ENCODE data around the gene GNG4. TPM values are rescaled to one million over a fixed set of nuclear protein-coding genes. Genes with fewer than 3 reads are reported as not detected.
A peak's percentile ranks its signal among the peaks of the same experiment; 100 is the strongest.

GNG4 gene
- total RNA-seq, 1 donor from 2014 or later = 3.8 TPM

DNA sequence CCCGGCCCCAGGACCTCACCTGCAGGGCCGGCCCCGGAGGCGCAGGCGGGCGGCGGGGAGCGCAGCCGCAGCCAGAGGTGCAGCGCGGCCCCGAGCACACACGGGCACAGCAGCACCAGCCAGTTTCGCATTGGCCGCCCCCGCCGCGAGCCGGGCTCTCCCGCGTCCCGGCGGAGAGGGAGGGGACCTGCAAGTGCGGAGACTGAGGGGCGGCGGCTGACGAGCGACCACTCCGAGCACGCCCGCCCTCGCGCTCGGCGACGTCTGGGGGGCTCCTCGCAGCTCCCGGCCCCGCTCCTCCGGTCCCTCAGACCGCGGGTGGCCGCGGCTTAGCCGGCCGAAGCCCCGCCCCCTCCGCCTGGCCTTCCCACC is 145.5 kb downstream of the GNG4 start, which contains the start of gene B3GALNT2:
Gene B3GALNT2, minus strand, starts transcription at position 331 of the 372 bp plus-strand sequence. Its CDS starts 200 bp downstream, at position 131.
- Mint-ChIP-seq H3K27me3 (ENCODE audit: low read depth, unreplicated experiment) (no peaks in the 10 kb centered on the region), H3K27ac (ENCODE audit: unreplicated experiment) (peak within 1 kb of the TSS; percentile 97), H3K36me3 (ENCODE audit: low read depth, unreplicated experiment) (no peaks in the 10 kb centered on the region), H3K4me1 (ENCODE audit: low read depth, unreplicated experiment) (peaks cover 8% of the 10 kb centered on the region), H3K9me3 (ENCODE audit: unreplicated experiment) (no peaks in the 10 kb centered on the region), H3K4me3 (ENCODE audit: unreplicated experiment) (peak within 1 kb of the TSS; percentile 98)
- Histone ChIP-seq H3K36me3 (ENCODE audit: insufficient read depth, low read length) (no peaks in the 10 kb centered on the region), H3K79me2 (ENCODE audit: insufficient read depth, low read length) (peaks cover 47% of the 10 kb centered on the region), H3K4me3 (ENCODE audit: insufficient read depth, low read depth, low read length) (peak within 1 kb of the TSS; percentile 79), H3K27me3 (ENCODE audit: insufficient read depth, low read length) (no peaks in the 10 kb centered on the region), H3K27ac (ENCODE audit: low read depth, low read length) (peak within 1 kb of the TSS; percentile 99), H2AFZ (ENCODE audit: low read depth, low read length) (peak within 1 kb of the TSS; percentile 95), H3K9ac (ENCODE audit: low read length) (peak within 1 kb of the TSS; percentile 97), H3K4me1 (ENCODE audit: insufficient read depth, low read length) (peaks cover 6% of the 10 kb centered on the region), H4K20me1 (ENCODE audit: insufficient read depth, low read length) (peaks cover 29% of the 10 kb centered on the region), H3K4me2 (ENCODE audit: low read length) (peak within 1 kb of the TSS; percentile 94), H3K9me3 (ENCODE audit: insufficient read depth, low read depth, low read length) (no peaks in the 10 kb centered on the region)
- TF ChIP-seq EZH2 (IDR thresholded peaks at IDR 0.05; ENCODE audit: insufficient read depth, low read length) = no peak
- TF ChIP-seq, protein P1, sequence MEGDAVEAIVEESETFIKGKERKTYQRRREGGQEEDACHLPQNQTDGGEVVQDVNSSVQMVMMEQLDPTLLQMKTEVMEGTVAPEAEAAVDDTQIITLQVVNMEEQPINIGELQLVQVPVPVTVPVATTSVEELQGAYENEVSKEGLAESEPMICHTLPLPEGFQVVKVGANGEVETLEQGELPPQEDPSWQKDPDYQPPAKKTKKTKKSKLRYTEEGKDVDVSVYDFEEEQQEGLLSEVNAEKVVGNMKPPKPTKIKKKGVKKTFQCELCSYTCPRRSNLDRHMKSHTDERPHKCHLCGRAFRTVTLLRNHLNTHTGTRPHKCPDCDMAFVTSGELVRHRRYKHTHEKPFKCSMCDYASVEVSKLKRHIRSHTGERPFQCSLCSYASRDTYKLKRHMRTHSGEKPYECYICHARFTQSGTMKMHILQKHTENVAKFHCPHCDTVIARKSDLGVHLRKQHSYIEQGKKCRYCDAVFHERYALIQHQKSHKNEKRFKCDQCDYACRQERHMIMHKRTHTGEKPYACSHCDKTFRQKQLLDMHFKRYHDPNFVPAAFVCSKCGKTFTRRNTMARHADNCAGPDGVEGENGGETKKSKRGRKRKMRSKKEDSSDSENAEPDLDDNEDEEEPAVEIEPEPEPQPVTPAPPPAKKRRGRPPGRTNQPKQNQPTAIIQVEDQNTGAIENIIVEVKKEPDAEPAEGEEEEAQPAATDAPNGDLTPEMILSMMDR (IDR thresholded peaks at IDR 0.05; ENCODE audit: insufficient read depth, low read depth, low read length) = no peak
- no peak for FAIRE-seq
- no peak for DNase-seq (ENCODE audit: low read depth)

DNA sequence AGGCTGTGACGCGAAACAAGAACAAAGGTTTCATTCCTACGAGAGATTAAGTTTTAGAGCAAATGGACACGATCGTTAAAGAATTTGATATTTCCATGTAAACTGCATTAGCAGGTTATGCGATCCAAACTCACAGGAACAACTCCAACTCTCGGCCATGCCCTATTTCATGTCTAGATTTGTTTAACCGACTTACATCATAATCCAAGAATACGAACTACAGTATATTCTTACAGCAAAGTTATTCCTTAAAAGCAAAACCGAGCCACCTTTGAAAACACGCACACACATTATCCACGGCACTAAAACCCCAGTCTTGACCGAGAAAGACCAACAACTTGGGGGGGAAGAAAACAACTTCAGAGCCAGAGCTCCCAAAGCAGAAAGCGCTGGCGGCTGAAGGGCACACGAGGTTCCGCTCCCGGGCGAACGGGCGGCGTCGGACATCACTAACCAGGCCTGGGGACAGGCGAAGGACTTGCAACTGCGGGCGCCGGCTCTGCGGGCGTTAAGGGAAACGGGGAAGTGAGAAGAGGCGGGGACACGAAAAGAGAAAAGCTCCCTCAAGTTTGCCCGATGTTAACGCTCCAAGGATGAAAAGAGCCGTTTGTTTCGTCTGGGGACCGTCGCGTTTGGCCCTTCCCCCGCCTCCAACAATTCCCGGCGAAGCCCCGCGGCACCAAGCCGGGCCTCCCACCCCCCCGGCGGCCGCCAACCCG is 146.0 kb downstream of the GNG4 start:
- Histone ChIP-seq H2AFZ (ENCODE audit: low read depth, low read length) (peak overlapping the region; percentile 63), H4K20me1 (ENCODE audit: insufficient read depth, low read length) (peaks cover 29% of the 10 kb centered on the region), H3K9me3 (ENCODE audit: insufficient read depth, low read depth, low read length) (no peaks in the 10 kb centered on the region), H3K4me3 (ENCODE audit: insufficient read depth, low read depth, low read length) (peak overlapping the region; percentile 79), H3K9ac (ENCODE audit: low read length) (peak overlapping the region; percentile 88), H3K79me2 (ENCODE audit: insufficient read depth, low read length) (peaks cover 52% of the 10 kb centered on the region), H3K4me1 (ENCODE audit: insufficient read depth, low read length) (peaks cover 6% of the 10 kb centered on the region), H3K36me3 (ENCODE audit: insufficient read depth, low read length) (no peaks in the 10 kb centered on the region), H3K4me2 (ENCODE audit: low read length) (peak overlapping the region; percentile 89), H3K27me3 (ENCODE audit: insufficient read depth, low read length) (no peaks in the 10 kb centered on the region), H3K27ac (ENCODE audit: low read depth, low read length) (peak overlapping the region; percentile 76)
- peak; percentile 39 for DNase-seq (ENCODE audit: low read depth)
- Mint-ChIP-seq H3K4me1 (ENCODE audit: low read depth, unreplicated experiment) (peaks cover 8% of the 10 kb centered on the region), H3K27me3 (ENCODE audit: low read depth, unreplicated experiment) (no peaks in the 10 kb centered on the region), H3K9me3 (ENCODE audit: unreplicated experiment) (no peaks in the 10 kb centered on the region), H3K27ac (ENCODE audit: unreplicated experiment) (peak overlapping the region; percentile 89), H3K4me3 (ENCODE audit: unreplicated experiment) (peak overlapping the region; percentile 98), H3K36me3 (ENCODE audit: low read depth, unreplicated experiment) (no peaks in the 10 kb centered on the region)
- no peak for FAIRE-seq
- no peak for TF ChIP-seq EZH2 (IDR thresholded peaks at IDR 0.05; ENCODE audit: insufficient read depth, low read length)
- TF ChIP-seq, protein P1 (IDR thresholded peaks at IDR 0.05; ENCODE audit: insufficient read depth, low read depth, low read length) = no peak

Measured in astrocyte (in vitro differentiated cells and primary cell).